Suprapubic skin (tissue), 4 donors: ENCODE measurements around the gene RHEB. TPM values are rescaled to one million over a fixed set of nuclear protein-coding genes. Genes with fewer than 3 reads are reported as not detected.
A peak's percentile ranks its signal among the peaks of the same experiment; 100 is the strongest.

ENCODE experiments used
- DNase-seq, 2 donors: peaks; one replicate each; pipeline ENCODE4 v3.0.0-alpha.2; 2019; ENCODE audit warnings: low spot score in 2 of 2
- H3K27ac ChIP-seq: fragments of 200-600 bp; sonication (generic); one replicate; pipeline ENCODE4 v1.5.1; 2019
- H3K27me3 ChIP-seq: fragments of 200-600 bp; sonication (generic); one replicate; pipeline ENCODE4 v1.5.1; 2019
- H3K36me3 ChIP-seq: fragments of 200-600 bp; sonication (generic); one replicate; pipeline ENCODE4 v1.5.1; 2019
- H3K4me1 ChIP-seq: fragments of 200-600 bp; sonication (generic); one replicate; pipeline ENCODE4 v1.5.1; 2019
- H3K4me3 ChIP-seq: fragments of 200-600 bp; sonication (generic); one replicate; pipeline ENCODE4 v1.5.1; 2019; ENCODE audit warnings: mild to moderate bottlenecking
- H3K9me3 ChIP-seq: fragments of 200-600 bp; sonication (generic); one replicate; pipeline ENCODE4 v1.5.1; 2019
- CTCF ChIP-seq, 2 donors: fragments of 200-600 bp in 1 of 2; fragments of 450-650 bp in 1 of 2; sonication (generic) in 1 of 2; IDR thresholded peaks; one replicate each; pipeline ENCODE4 v1.5.1; 2016 to 2019; ENCODE audit warnings: antibody characterized with exemption in 2 of 2, mild to moderate bottlenecking in 1 of 2, moderate library complexity in 1 of 2
- EP300 ChIP-seq: sonication (generic); formaldehyde crosslinking; IDR thresholded peaks from one replicate; pipeline ENCODE4 v1.6.1; 2017; ENCODE audit warnings: antibody characterized with exemption
- POLR2A ChIP-seq, 2 donors: fragments of 450-650 bp; IDR thresholded peaks; one replicate each; pipeline ENCODE4 v1.6.1; 2017; ENCODE audit warnings: antibody characterized with exemption in 2 of 2, mild to moderate bottlenecking in 2 of 2, moderate library complexity in 2 of 2
- POLR2AphosphoS5 ChIP-seq, 3 donors: sonication (generic); formaldehyde crosslinking; IDR thresholded peaks; one replicate each; pipeline ENCODE4 v1.6.1; 2017; ENCODE audit warnings: antibody characterized with exemption in 3 of 3
- WGBS: methylation state at CpG from one replicate; pipeline ENCODE4 v1.1.5; 2018; 5-methylcytosine and 5-hydroxymethylcytosine counted together
- total RNA-seq, 4 donors: library from RNA; depleted of rRNA; stranded (reverse); fragments of >200 nt; gene quantifications; one replicate each; pipeline ENCODE4 v1.1.0, GENCODE V29; 2016

Gene RHEB
- total RNA-seq, 4 donors from 2014 or later, result 46.5 to 62.2 (median 53.9) TPM

- Histone ChIP-seq H3K4me1 (peaks cover 4% of the 10 kb centered on the region), H3K36me3 (peaks cover 69% of the 10 kb centered on the region), H3K27ac (no peak overlapping the region), H3K9me3 (no peaks in the 10 kb centered on the region), H3K27me3 (no peaks in the 10 kb centered on the region), H3K4me3 (no peak overlapping the region)
- TF ChIP-seq POLR2A (IDR thresholded peaks at IDR 0.05) (no peak), CTCF (IDR thresholded peaks at IDR 0.05) (no peak), POLR2AphosphoS5 (IDR thresholded peaks at IDR 0.05) (no peak), EP300 (no peak)
- DNase-seq, result no peak
- WGBS, result 86% methylated on average over 6 of the region's 6 CpGs
Observed at GRCh38 chr7:151558575-151558974, 38.9 kb upstream of the RHEB start.

GRCh38 chr7:151556592-151556991 is 36.9 kb upstream of the RHEB start:
- Histone ChIP-seq H3K4me3 (no peak overlapping the region), H3K36me3 (peaks cover 55% of the 10 kb centered on the region), H3K27me3 (no peaks in the 10 kb centered on the region), H3K9me3 (no peaks in the 10 kb centered on the region), H3K4me1 (peaks cover 23% of the 10 kb centered on the region), H3K27ac (no peak overlapping the region)
- TF ChIP-seq POLR2AphosphoS5 (IDR thresholded peaks at IDR 0.05), result no peak
- TF ChIP-seq CTCF (IDR thresholded peaks at IDR 0.05), result no peak
- no peak for TF ChIP-seq POLR2A (IDR thresholded peaks at IDR 0.05)
- no peak for TF ChIP-seq EP300
- 96% methylated on average over 12 of the region's 12 CpGs for WGBS
- no peak for DNase-seq

GRCh38 chr7:151553356-151553755 is 33.7 kb upstream of the RHEB start:
- no peak for DNase-seq
- Histone ChIP-seq H3K36me3 (peaks cover 23% of the 10 kb centered on the region), H3K27ac (no peak overlapping the region), H3K27me3 (no peaks in the 10 kb centered on the region), H3K4me1 (peaks cover 23% of the 10 kb centered on the region), H3K9me3 (no peaks in the 10 kb centered on the region), H3K4me3 (no peak overlapping the region)
- 78% methylated on average over 14 of the region's 15 CpGs for WGBS
- TF ChIP-seq EP300, result no peak
- no peak for TF ChIP-seq POLR2AphosphoS5 (IDR thresholded peaks at IDR 0.05)
- TF ChIP-seq CTCF (IDR thresholded peaks at IDR 0.05), result no peak
- TF ChIP-seq POLR2A (IDR thresholded peaks at IDR 0.05), result no peak

- DNase-seq, result no peak
- Histone ChIP-seq H3K4me3 (no peak overlapping the region), H3K36me3 (peaks cover 16% of the 10 kb centered on the region), H3K27me3 (no peaks in the 10 kb centered on the region), H3K27ac (no peak overlapping the region), H3K9me3 (no peaks in the 10 kb centered on the region), H3K4me1 (peaks cover 23% of the 10 kb centered on the region)
- TF ChIP-seq POLR2AphosphoS5 (IDR thresholded peaks at IDR 0.05), result peak in 2 of 3 donors; percentile 43 to 59
- TF ChIP-seq CTCF (IDR thresholded peaks at IDR 0.05), result no peak
- WGBS, result 42% methylated on average over 8 of the region's 10 CpGs
Observed at GRCh38 chr7:151552352-151553028, 32.8 kb upstream of the RHEB start.

GRCh38 chr7:151551820-151552219 is 32.1 kb upstream of the RHEB start:
- no peaks in the 10 kb centered on the region for H3K9me3 ChIP-seq
- no peaks in the 10 kb centered on the region for H3K27me3 ChIP-seq
- H3K4me3 ChIP-seq, result no peak overlapping the region
- peaks cover 23% of the 10 kb centered on the region for H3K4me1 ChIP-seq
- TF ChIP-seq EP300, result no peak
- TF ChIP-seq CTCF (IDR thresholded peaks at IDR 0.05), result no peak
- no peak for TF ChIP-seq POLR2A (IDR thresholded peaks at IDR 0.05)
- TF ChIP-seq POLR2AphosphoS5 (IDR thresholded peaks at IDR 0.05), result no peak
- H3K36me3 ChIP-seq, result peaks cover 10% of the 10 kb centered on the region
- H3K27ac ChIP-seq, result no peak overlapping the region
- WGBS, result 66% methylated on average over 7 of the region's 7 CpGs
- no peak for DNase-seq
